HEK293T (cell line): ENCODE results near the gene LGALS1.

Experiments
- CTCF ChIA-PET: fragments of 350-600 bp; formaldehyde crosslinking; extraction: SDS; loops from one replicate; lab custom pipeline; 2021; ENCODE audit warnings: antibody characterized with exemption, inconsistent platforms; lab: Yijun Ruan, JAX
- POLR2A ChIA-PET: fragments of 350-600 bp; formaldehyde crosslinking; extraction: SDS; loops from one replicate; lab custom pipeline; 2020; ENCODE audit warnings: antibody characterized with exemption, inconsistent platforms; lab: Yijun Ruan, JAX
- DNase-seq: peaks from one replicate; pipeline ENCODE4 v3.0.0; 2012; ENCODE audit warnings: mixed read lengths; ENCODE audit errors: extremely low spot score
- ARNT ChIP-seq: fragments of 450-650 bp; IDR thresholded peaks from 2 replicates; pipeline ENCODE4 v1.6.1; 2017; ENCODE audit warnings: mild to moderate bottlenecking
- BHLHE40 ChIP-seq: fragments of 450-650 bp; IDR thresholded peaks from 2 replicates; pipeline ENCODE4 v1.6.1; 2016; ENCODE audit warnings: mild to moderate bottlenecking, moderate library complexity, borderline replicate concordance
- CTBP1 ChIP-seq: fragments of 450-650 bp; IDR thresholded peaks from 2 replicates; pipeline ENCODE4 v1.6.1; 2016; ENCODE audit warnings: borderline replicate concordance
- ELF4 ChIP-seq: fragments of 450-650 bp; IDR thresholded peaks from 2 replicates; pipeline ENCODE4 v1.6.1; 2017; ENCODE audit warnings: antibody characterized with exemption
- FOXK2 ChIP-seq: fragments of 450-650 bp; IDR thresholded peaks from 2 replicates; pipeline ENCODE4 v1.6.1; 2016; ENCODE audit warnings: mild to moderate bottlenecking
- FOXM1 ChIP-seq: fragments of 450-650 bp; IDR thresholded peaks from 2 replicates; pipeline ENCODE4 v1.6.1; 2017; ENCODE audit warnings: mild to moderate bottlenecking, borderline replicate concordance
- HDGF ChIP-seq: fragments of 450-650 bp; IDR thresholded peaks from 2 replicates; pipeline ENCODE4 v1.6.1; 2017; ENCODE audit warnings: antibody characterized with exemption, borderline replicate concordance
- L3MBTL2 ChIP-seq: fragments of 450-650 bp; conservative IDR thresholded peaks from 2 replicates; pipeline ENCODE4 v1.6.1; 2016; ENCODE audit warnings: mild to moderate bottlenecking
- LEF1 ChIP-seq: fragments of 450-650 bp; IDR thresholded peaks from 2 replicates; pipeline ENCODE4 v1.6.1; 2017; ENCODE audit warnings: mild to moderate bottlenecking, borderline replicate concordance
- NFRKB ChIP-seq: fragments of 450-650 bp; IDR thresholded peaks from 2 replicates; pipeline ENCODE4 v1.6.1; 2016; ENCODE audit warnings: mild to moderate bottlenecking, moderate library complexity
- SP1 ChIP-seq: fragments of 450-650 bp; IDR thresholded peaks from 2 replicates; pipeline ENCODE4 v1.6.1; 2017
- SUZ12 ChIP-seq: fragments of 450-650 bp; IDR thresholded peaks from 2 replicates; pipeline ENCODE4 v1.6.1; 2016; ENCODE audit warnings: mild to moderate bottlenecking
- TARDBP ChIP-seq: fragments of 450-650 bp; IDR thresholded peaks from 2 replicates; pipeline ENCODE4 v1.6.1; 2016
- ZNF384 ChIP-seq: fragments of 450-650 bp; IDR thresholded peaks from 2 replicates; pipeline ENCODE4 v1.6.1; 2016
- TF ChIP-seq, protein P1 (sequence below): fragments of 450-650 bp; IDR thresholded peaks from 2 replicates; pipeline ENCODE4 v1.6.1; 2016

Gene LGALS1

DNA sequence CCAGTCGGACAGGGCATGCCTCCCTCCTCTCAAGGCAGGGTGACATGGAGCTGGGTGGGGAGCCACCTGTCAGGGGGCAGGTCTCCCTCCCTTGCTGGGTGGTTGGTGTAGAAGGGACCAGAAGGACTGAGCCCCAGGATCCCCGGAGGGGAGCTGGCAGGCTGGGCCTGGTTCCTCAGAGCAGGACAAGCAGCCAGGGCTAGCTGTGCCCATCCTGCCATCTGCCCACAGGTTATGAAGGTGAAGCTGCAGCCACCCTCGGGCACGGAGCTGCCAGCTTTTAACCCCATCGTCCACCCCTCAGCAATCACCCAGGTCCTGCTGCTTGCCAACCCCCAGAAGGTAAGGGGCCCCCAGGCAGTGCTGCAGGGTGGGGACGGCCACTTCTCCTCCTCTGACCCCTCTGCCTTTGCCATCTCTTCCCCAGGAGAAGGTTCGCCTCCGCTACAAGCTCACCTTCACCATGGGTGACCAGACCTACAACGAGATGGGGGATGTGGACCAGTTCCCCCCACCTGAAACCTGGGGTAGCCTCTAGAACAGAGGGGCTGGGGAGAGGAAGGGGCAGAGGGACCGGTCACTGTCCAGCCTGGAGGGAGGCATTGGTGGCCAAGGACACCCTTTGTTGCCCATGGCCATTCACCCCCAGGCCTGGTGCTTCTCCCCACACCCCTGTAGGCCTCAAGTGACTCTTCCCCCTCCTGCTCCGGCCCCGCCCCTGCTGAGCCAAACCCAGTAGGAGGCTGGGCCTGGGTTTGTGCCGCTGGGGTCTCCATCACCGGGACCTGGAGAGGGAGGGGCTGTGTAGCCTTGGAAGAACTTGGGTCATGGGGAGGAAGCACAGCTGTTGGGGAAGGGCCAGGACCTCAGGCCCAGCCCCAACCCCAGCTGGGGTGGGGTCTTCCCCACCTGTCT lies 43.0 kb upstream of the LGALS1 start:
- TF ChIP-seq ARNT (no peak), LEF1 (no peak), TARDBP (no peak), L3MBTL2 (no peak), CTBP1 (no peak), FOXK2 (no peak), ZNF384 (no peak)
- ChIA-PET POLR2A (interaction anchor here (1.3 to 7.9 kb wide), 4 partner anchors 10 to 54 kb away, joined by 3 to 58 read pairs (median 18); partner anchors contain the start of genes GGA1, NOL12 and PDXP), CTCF (interaction anchor here (1.3 to 4.8 kb wide), 4 partner anchors 10 to 29 kb away, joined by 3 to 41 read pairs (median 4); no protein-coding TSS in a partner anchor)
- DNase-seq, result no peak

DNA sequence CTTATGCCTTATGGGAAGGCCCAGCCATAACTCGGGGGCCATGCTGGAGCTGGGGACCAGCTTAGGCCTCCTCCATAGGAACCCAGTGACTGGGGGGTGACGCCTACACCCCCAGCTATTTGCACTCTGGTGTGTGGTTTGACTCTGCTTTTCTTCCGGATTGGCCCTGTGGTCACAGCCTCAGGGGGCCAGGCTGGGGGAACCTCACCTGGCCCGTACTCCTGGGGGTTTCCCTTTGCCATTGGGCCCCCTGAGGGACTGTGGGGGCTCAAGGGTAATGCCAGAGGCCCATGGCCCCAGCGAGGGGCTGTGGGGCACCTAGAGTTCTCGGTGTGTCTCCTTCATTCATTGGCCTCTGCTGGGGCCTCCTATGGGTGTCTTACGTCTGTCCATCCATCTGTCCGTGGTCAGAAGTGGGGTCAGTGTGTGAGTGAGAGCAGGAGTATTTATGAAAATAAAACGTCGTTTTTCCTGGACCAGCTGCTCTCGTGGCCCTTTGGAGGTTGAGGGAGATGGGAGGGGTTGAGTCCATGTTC lies 42.3 kb upstream of the LGALS1 start:
- DNase-seq, result no peak
- no peak for TF ChIP-seq CTBP1
- TF ChIP-seq HDGF, result no peak
- no peak for TF ChIP-seq SP1
- no peak for TF ChIP-seq LEF1
- no peak for TF ChIP-seq BHLHE40
- ChIA-PET CTCF (interaction anchor here (1.3 to 4.8 kb wide), 4 partner anchors 9 to 28 kb away, joined by 3 to 41 read pairs (median 4); no protein-coding TSS in a partner anchor), POLR2A (interaction anchor here (1.3 to 7.9 kb wide), 5 partner anchors 10 to 53 kb away, joined by 3 to 58 read pairs (median 16); partner anchors contain the start of genes GGA1, NOL12 and PDXP)

DNA sequence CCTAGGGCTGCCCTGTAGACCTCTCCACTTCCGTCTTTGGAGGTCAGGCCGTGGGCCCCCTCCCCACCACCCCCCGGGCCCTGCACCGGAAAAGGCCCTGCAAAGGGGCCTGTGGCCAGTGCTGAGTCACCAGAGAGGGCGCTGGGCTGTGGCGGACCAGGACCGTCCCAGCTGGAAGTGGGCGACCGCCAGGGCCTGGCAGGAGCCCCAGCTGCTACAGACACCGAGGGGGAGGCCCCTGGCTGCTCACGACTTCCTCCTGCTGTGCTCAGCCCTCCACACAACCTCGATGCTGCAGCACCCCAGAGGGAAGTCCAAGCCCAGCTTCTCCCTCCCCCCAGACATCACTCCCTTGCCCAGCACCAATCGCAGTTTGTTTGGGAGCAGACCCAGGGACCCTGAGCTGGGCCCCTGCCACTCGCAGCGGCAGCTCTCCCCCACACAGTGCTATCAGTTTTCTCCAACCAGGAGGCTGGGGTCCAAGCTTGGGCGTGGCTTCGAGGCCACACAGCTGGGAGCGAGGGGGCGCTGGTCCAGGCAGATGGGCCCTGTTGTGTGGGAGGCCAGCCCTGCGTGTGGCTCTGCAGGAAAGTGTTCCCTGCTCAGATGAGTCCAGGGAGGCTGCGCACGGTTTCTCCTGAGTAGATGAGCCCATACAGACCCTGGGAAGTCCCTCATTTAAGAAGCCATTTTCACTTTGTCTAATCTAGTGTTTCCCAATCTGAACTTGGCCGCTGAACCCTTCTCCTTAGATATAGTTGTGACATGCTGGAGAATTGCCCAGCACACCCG lies 41.6 kb upstream of the LGALS1 start:
- ChIA-PET POLR2A (interaction anchor here (1.3 to 7.9 kb wide), 6 partner anchors 9 to 171 kb away, joined by 3 to 58 read pairs (median 10); partner anchors contain the start of genes GGA1, NOL12 and PDXP), CTCF (interaction anchor here (0.6 to 4.8 kb wide), 6 partner anchors 9 to 228 kb away, joined by 4 to 41 read pairs (median 4); no protein-coding TSS in a partner anchor)
- TF ChIP-seq, protein P1, sequence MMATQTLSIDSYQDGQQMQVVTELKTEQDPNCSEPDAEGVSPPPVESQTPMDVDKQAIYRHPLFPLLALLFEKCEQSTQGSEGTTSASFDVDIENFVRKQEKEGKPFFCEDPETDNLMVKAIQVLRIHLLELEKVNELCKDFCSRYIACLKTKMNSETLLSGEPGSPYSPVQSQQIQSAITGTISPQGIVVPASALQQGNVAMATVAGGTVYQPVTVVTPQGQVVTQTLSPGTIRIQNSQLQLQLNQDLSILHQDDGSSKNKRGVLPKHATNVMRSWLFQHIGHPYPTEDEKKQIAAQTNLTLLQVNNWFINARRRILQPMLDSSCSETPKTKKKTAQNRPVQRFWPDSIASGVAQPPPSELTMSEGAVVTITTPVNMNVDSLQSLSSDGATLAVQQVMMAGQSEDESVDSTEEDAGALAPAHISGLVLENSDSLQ, result no peak
- no peak for TF ChIP-seq SP1
- no peak for TF ChIP-seq FOXK2
- TF ChIP-seq SUZ12, result no peak
- no peak for TF ChIP-seq FOXM1
- no peak for TF ChIP-seq L3MBTL2
- TF ChIP-seq LEF1, result no peak
- peak; percentile 87 for TF ChIP-seq HDGF
- DNase-seq, result no peak

DNA sequence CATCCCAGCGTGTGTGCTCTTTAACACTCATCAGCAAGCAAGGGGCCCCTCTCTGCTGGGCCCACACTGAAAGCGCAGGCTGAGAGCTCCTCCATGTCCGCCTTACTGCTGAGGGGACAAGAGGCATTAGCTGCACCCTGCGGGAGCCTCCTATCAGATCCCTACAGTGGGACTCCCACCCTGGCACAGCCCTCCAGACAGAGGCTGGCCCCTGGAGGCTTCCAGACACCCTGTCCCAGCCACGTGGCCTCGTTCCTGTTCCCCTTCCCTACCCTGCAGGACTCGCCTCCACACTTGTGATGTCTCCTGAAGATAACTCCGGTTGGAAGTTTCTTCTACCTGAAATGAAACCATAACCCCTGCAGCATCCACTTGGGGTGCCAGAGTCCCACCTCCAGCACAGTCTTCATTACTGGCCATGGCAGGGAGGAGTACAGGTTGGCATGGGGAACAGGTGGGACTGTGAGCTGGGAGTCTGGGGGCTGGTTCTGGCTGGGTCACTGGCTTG lies 41.0 kb upstream of the LGALS1 start:
- ChIA-PET CTCF (interaction anchor here (1.0 to 4.8 kb wide), 5 partner anchors 8 to 175 kb away, joined by 4 to 41 read pairs (median 4); no protein-coding TSS in a partner anchor), POLR2A (interaction anchor here (1.4 to 7.9 kb wide), 5 partner anchors 8 to 171 kb away, joined by 3 to 58 read pairs (median 16); partner anchors contain the start of genes GGA1 and PDXP)
- no peak for TF ChIP-seq SUZ12
- no peak for TF ChIP-seq TARDBP
- no peak for TF ChIP-seq FOXK2
- TF ChIP-seq SP1, result no peak
- no peak for TF ChIP-seq CTBP1
- no peak for TF ChIP-seq ARNT
- no peak for DNase-seq

DNA sequence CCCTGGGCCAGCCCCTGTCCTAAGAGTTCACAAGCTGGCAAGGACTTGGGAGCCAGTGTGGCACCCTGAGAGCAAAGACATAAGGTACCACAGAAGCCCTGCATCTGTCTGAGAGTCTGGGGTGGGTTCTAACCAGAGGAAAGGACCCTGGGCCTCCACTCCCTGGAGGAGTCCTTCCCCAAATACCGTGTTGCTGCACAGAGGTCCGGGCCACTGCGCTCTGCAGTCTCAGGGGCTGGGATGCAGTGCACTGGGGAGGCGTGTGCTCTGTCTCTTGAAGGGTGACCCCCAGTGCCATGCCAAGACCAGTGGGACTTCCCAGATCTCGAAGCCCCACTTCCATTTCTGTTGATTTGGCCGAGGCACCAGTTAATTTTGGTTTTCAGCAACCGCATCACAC lies 40.3 kb upstream of the LGALS1 start:
- DNase-seq, result no peak
- POLR2A ChIA-PET, result interaction anchor here (3.3 to 7.9 kb wide), 3 partner anchors 8 to 26 kb away, joined by 16 to 58 read pairs (median 21); partner anchors contain the start of genes GGA1 and PDXP
- CTCF ChIA-PET, result interaction anchor here (1.0 to 4.8 kb wide), 4 partner anchors 7 to 28 kb away, joined by 4 to 41 read pairs (median 4); no protein-coding TSS in a partner anchor
- TF ChIP-seq CTBP1 (no peak), NFRKB (no peak), HDGF (no peak), TARDBP (no peak), BHLHE40 (no peak), LEF1 (no peak), FOXK2 (no peak), ELF4 (no peak), SP1 (no peak), L3MBTL2 (no peak), ARNT (no peak), ZNF384 (no peak)
- TF ChIP-seq, protein P1, result no peak
